Mucosa of stomach (tissue), 1 donor: ENCODE data around the gene ZDHHC11B.
"Not testable (repeated sequence)": the region's sequence is repeated elsewhere in the genome, so short reads cannot be mapped to it uniquely, and the experiment has no call there.

Experiments
- H3K27me3 ChIP-seq: one replicate; pipeline ENCODE4 v1.7.0; 2013; ENCODE audit warnings: mild to moderate bottlenecking, low read length; ENCODE audit not compliant: control insufficient read depth, insufficient read depth
- H3K36me3 ChIP-seq: one replicate; pipeline ENCODE4 v1.7.0; 2013; ENCODE audit warnings: low read length; ENCODE audit not compliant: control insufficient read depth, insufficient read depth
- H3K4me1 ChIP-seq: one replicate; pipeline ENCODE4 v1.7.0; 2013; ENCODE audit warnings: mild to moderate bottlenecking, low read length; ENCODE audit not compliant: control insufficient read depth, insufficient read depth
- H3K4me3 ChIP-seq: one replicate; pipeline ENCODE4 v1.7.0; 2013; ENCODE audit warnings: low read length
- H3K9ac ChIP-seq: one replicate; pipeline ENCODE4 v1.7.0; 2013; ENCODE audit warnings: mild to moderate bottlenecking, low read length, moderate library complexity
- H3K9me3 ChIP-seq: one replicate; pipeline ENCODE4 v1.7.0; 2013; ENCODE audit warnings: mild to moderate bottlenecking, low read length, moderate library complexity; ENCODE audit not compliant: control insufficient read depth
- donor health status: Pancreatic carcinoma.

ZDHHC11B gene

GRCh38 chr5:691817-692528 is 92.6 kb downstream of the ZDHHC11B start:
- no peaks in the 10 kb centered on the region for H3K9me3 ChIP-seq
- H3K4me1 ChIP-seq, result no peaks in the 10 kb centered on the region
- peak overlapping the region; percentile 65 for H3K9ac ChIP-seq
- H3K4me3 ChIP-seq, result no peak overlapping the region
- H3K27me3 ChIP-seq, result no peaks in the 10 kb centered on the region
- no peaks in the 10 kb centered on the region for H3K36me3 ChIP-seq

- H3K4me3 ChIP-seq, H3K9ac ChIP-seq: not testable (repeated sequence)
These were observed 93.5 kb downstream of the ZDHHC11B start for GRCh38 chr5:691049-691448.

GRCh38 chr5:690293-690692 is 94.2 kb downstream of the ZDHHC11B start:
- H3K4me3 ChIP-seq, H3K36me3 ChIP-seq, H3K9ac ChIP-seq, H3K27me3 ChIP-seq, H3K9me3 ChIP-seq, H3K4me1 ChIP-seq: not testable (repeated sequence)

More at GRCh38 chr5:691049-691448, 93.5 kb downstream of the ZDHHC11B start:
- H3K9me3 ChIP-seq, H3K36me3 ChIP-seq, H3K27me3 ChIP-seq, H3K4me1 ChIP-seq: not testable (repeated sequence)

GRCh38 chr5:688348-689010 is 96.0 kb downstream of the ZDHHC11B start:
- H3K9ac ChIP-seq, H3K27me3 ChIP-seq, H3K36me3 ChIP-seq, H3K4me1 ChIP-seq, H3K4me3 ChIP-seq, H3K9me3 ChIP-seq: not testable (repeated sequence)

- H3K36me3 ChIP-seq, H3K4me1 ChIP-seq, H3K4me3 ChIP-seq, H3K27me3 ChIP-seq, H3K9ac ChIP-seq, H3K9me3 ChIP-seq: not testable (repeated sequence)
These were observed 97.6 kb downstream of the ZDHHC11B start for GRCh38 chr5:686936-687335.

GRCh38 chr5:686172-686523 is 98.4 kb downstream of the ZDHHC11B start:
- not testable (repeated sequence) for H3K27me3 ChIP-seq, H3K4me3 ChIP-seq, H3K4me1 ChIP-seq, H3K9me3 ChIP-seq, H3K9ac ChIP-seq, H3K36me3 ChIP-seq

GRCh38 chr5:685262-686171 is 99.0 kb downstream of the ZDHHC11B start:
- Histone ChIP-seq H3K9me3 (no peaks in the 10 kb centered on the region), H3K9ac (no peak overlapping the region), H3K4me1 (no peaks in the 10 kb centered on the region), H3K27me3 (no peaks in the 10 kb centered on the region), H3K4me3 (no peak overlapping the region), H3K36me3 (no peaks in the 10 kb centered on the region)

GRCh38 chr5:684751-685216 is 99.7 kb downstream of the ZDHHC11B start:
- H3K9ac ChIP-seq, result no peak overlapping the region
- H3K9me3 ChIP-seq, result no peaks in the 10 kb centered on the region
- no peak overlapping the region for H3K4me3 ChIP-seq
- no peaks in the 10 kb centered on the region for H3K4me1 ChIP-seq
- no peaks in the 10 kb centered on the region for H3K36me3 ChIP-seq
- no peaks in the 10 kb centered on the region for H3K27me3 ChIP-seq

GRCh38 chr5:683551-684481 is 100.7 kb downstream of the ZDHHC11B start:
- H3K9me3 ChIP-seq, result no peaks in the 10 kb centered on the region
- no peak overlapping the region for H3K4me3 ChIP-seq
- no peak overlapping the region for H3K9ac ChIP-seq
- H3K4me1 ChIP-seq, result no peaks in the 10 kb centered on the region
- H3K27me3 ChIP-seq, result no peaks in the 10 kb centered on the region
- no peaks in the 10 kb centered on the region for H3K36me3 ChIP-seq

GRCh38 chr5:682651-683358 is 101.7 kb downstream of the ZDHHC11B start:
- H3K27me3 ChIP-seq, H3K9ac ChIP-seq, H3K36me3 ChIP-seq, H3K4me3 ChIP-seq, H3K9me3 ChIP-seq, H3K4me1 ChIP-seq: not testable (repeated sequence)

GRCh38 chr5:682216-682615 is 102.3 kb downstream of the ZDHHC11B start:
- H3K9me3 ChIP-seq, H3K27me3 ChIP-seq, H3K4me1 ChIP-seq, H3K9ac ChIP-seq, H3K36me3 ChIP-seq, H3K4me3 ChIP-seq: not testable (repeated sequence)
